ENCODE results near the gene IL13RA2.

IL13RA2 gene

DNA sequence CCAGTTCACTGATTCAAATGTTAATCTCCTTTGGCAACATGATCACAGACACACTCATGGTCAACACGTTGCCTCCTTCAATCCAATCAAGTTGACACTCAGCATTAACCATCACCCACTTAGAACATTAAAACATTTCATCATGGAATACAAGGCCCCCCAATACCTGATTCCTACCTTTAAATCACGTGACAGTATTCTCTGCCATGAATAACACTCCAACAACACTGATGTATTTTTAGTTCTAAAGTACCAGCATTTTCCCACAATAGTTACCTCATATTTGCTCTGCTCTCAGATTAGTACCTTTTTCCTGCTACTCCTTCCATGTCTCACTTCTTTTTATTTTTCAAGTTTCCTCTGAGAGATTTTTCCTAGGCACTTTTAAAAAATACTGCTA, 19.6 kb downstream of the IL13RA2 start:
- WGBS, 2 experiments (ENCODE audit: insufficient coverage in 2 of 2): 56 to 80% methylated on average over 1 to 2 of the region's 2 CpGs
- Histone ChIP-seq H3K9me3 (ENCODE audit: control insufficient read depth, low read length) (no peaks in the 10 kb centered on the region), H3K4me1 (ENCODE audit: control insufficient read depth, insufficient read depth, low read length, poor library complexity, severe bottlenecking) (no peaks in the 10 kb centered on the region), H3K27ac (ENCODE audit: low read depth, low read length, severe bottlenecking) (no peak overlapping the region), H3K36me3 (ENCODE audit: control insufficient read depth, insufficient read depth, low read length) (no peaks in the 10 kb centered on the region), H3K4me3 (ENCODE audit: extremely low read depth, insufficient read depth, low read length, poor library complexity, severe bottlenecking) (no peak overlapping the region)

GRCh38 chrX:114985967-114986592, 31.3 kb downstream of the IL13RA2 start:
- no peak overlapping the region for H3K27ac ChIP-seq (ENCODE audit: low read depth, low read length, severe bottlenecking)
- no peak overlapping the region for H3K4me3 ChIP-seq (ENCODE audit: extremely low read depth, insufficient read depth, low read length, poor library complexity, severe bottlenecking)
- WGBS, 2 experiments (ENCODE audit: insufficient coverage in 2 of 2): 100% methylated on average over 2 of the region's 5 CpGs; no CpG with 5 or more reads in 1 of the 2 experiments
- no peaks in the 10 kb centered on the region for H3K9me3 ChIP-seq (ENCODE audit: control insufficient read depth, low read length)
- no peaks in the 10 kb centered on the region for H3K36me3 ChIP-seq (ENCODE audit: control insufficient read depth, insufficient read depth, low read length)
- no peaks in the 10 kb centered on the region for H3K4me1 ChIP-seq (ENCODE audit: control insufficient read depth, insufficient read depth, low read length, poor library complexity, severe bottlenecking)

DNA sequence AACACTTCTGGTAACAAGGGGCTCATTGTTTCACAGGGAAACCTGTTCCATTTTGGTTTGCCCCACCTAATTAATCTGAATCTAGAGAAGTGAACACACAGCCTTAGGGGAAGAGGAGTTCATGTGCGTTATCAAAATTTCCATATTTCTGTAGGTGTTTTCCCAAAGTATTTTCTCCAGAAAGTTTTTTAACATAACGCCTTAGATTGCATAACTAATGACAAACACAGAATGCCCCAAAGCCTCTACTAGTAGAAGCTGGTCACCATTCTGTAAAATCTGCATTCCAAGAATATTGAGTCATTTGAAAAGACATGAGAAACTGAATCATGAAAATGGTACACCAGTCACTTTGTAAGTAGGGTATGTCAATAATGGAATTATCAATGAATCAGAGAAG, 41.1 kb downstream of the IL13RA2 start:
- no peak overlapping the region for H3K4me3 ChIP-seq (ENCODE audit: extremely low read depth, insufficient read depth, low read length, poor library complexity, severe bottlenecking)

GRCh38 chrX:114973013-114973412, 44.4 kb downstream of the IL13RA2 start:
- no peak overlapping the region for H3K4me3 ChIP-seq (ENCODE audit: extremely low read depth, insufficient read depth, low read length, poor library complexity, severe bottlenecking)
- no peaks in the 10 kb centered on the region for H3K4me1 ChIP-seq (ENCODE audit: control insufficient read depth, insufficient read depth, low read length, poor library complexity, severe bottlenecking)
- H3K9me3 ChIP-seq (ENCODE audit: control insufficient read depth, low read length): no peaks in the 10 kb centered on the region
- H3K36me3 ChIP-seq (ENCODE audit: control insufficient read depth, insufficient read depth, low read length): no peaks in the 10 kb centered on the region
- no peak overlapping the region for H3K27ac ChIP-seq (ENCODE audit: low read depth, low read length, severe bottlenecking)

More for the DNA sequence above, 41.1 kb downstream of the IL13RA2 start:
- H3K9me3 ChIP-seq (ENCODE audit: control insufficient read depth, low read length): no peaks in the 10 kb centered on the region
- no CpG with 5 or more reads among the region's 2 CpGs for WGBS, 2 experiments (ENCODE audit: insufficient coverage in 2 of 2)
- H3K4me1 ChIP-seq (ENCODE audit: control insufficient read depth, insufficient read depth, low read length, poor library complexity, severe bottlenecking): no peaks in the 10 kb centered on the region
- H3K36me3 ChIP-seq (ENCODE audit: control insufficient read depth, insufficient read depth, low read length): no peaks in the 10 kb centered on the region
- no peak overlapping the region for H3K27ac ChIP-seq (ENCODE audit: low read depth, low read length, severe bottlenecking)

- WGBS, 2 experiments (ENCODE audit: insufficient coverage in 2 of 2): 67 to 80% methylated on average over 1 of the region's 3 CpGs
- H3K27ac ChIP-seq (ENCODE audit: low read depth, low read length, severe bottlenecking): no peak overlapping the region
Measured at GRCh38 chrX:114970806-114971205, 46.6 kb downstream of the IL13RA2 start.

GRCh38 chrX:114964374-114964773, 53.0 kb downstream of the IL13RA2 start:
- H3K4me3 ChIP-seq (ENCODE audit: extremely low read depth, insufficient read depth, low read length, poor library complexity, severe bottlenecking): no peak overlapping the region
- no CpG with 5 or more reads among the region's 3 CpGs for WGBS, 2 experiments (ENCODE audit: insufficient coverage in 2 of 2)
- H3K27ac ChIP-seq (ENCODE audit: low read depth, low read length, severe bottlenecking): no peak overlapping the region
- H3K9me3 ChIP-seq (ENCODE audit: control insufficient read depth, low read length): no peaks in the 10 kb centered on the region
- no peaks in the 10 kb centered on the region for H3K36me3 ChIP-seq (ENCODE audit: control insufficient read depth, insufficient read depth, low read length)
- no peaks in the 10 kb centered on the region for H3K4me1 ChIP-seq (ENCODE audit: control insufficient read depth, insufficient read depth, low read length, poor library complexity, severe bottlenecking)

More at GRCh38 chrX:114970806-114971205, 46.6 kb downstream of the IL13RA2 start:
- Histone ChIP-seq H3K9me3 (ENCODE audit: control insufficient read depth, low read length) (no peaks in the 10 kb centered on the region), H3K36me3 (ENCODE audit: control insufficient read depth, insufficient read depth, low read length) (no peaks in the 10 kb centered on the region), H3K4me1 (ENCODE audit: control insufficient read depth, insufficient read depth, low read length, poor library complexity, severe bottlenecking) (no peaks in the 10 kb centered on the region), H3K4me3 (ENCODE audit: extremely low read depth, insufficient read depth, low read length, poor library complexity, severe bottlenecking) (no peak overlapping the region)

GRCh38 chrX:114962209-114962608, 55.2 kb downstream of the IL13RA2 start:
- H3K9me3 ChIP-seq (ENCODE audit: control insufficient read depth, low read length): no peaks in the 10 kb centered on the region
- no peaks in the 10 kb centered on the region for H3K36me3 ChIP-seq (ENCODE audit: control insufficient read depth, insufficient read depth, low read length)
- H3K4me1 ChIP-seq (ENCODE audit: control insufficient read depth, insufficient read depth, low read length, poor library complexity, severe bottlenecking): no peaks in the 10 kb centered on the region
- H3K4me3 ChIP-seq (ENCODE audit: extremely low read depth, insufficient read depth, low read length, poor library complexity, severe bottlenecking): no peak overlapping the region
- H3K27ac ChIP-seq (ENCODE audit: low read depth, low read length, severe bottlenecking): no peak overlapping the region

DNA sequence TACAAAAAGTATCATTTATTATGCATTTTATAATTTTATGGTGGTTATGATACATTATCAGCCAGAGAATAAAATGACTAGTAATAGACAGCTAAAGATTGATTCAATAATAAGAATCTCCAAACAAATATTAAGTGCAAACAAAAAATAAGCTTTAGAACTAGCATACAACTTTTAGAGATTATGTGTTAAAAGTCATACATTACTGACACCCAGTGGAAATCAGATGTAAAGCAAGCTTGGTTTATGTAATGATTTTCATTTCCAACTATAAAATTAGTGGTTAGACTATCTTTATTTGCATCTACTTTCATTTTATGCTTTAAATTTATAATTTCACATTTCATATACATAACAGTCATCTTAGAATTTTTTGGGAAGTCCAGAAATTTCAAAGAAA, 57.7 kb downstream of the IL13RA2 start:
- Histone ChIP-seq H3K36me3 (ENCODE audit: control insufficient read depth, insufficient read depth, low read length) (no peaks in the 10 kb centered on the region), H3K27ac (ENCODE audit: low read depth, low read length, severe bottlenecking) (no peak overlapping the region)

More for the DNA sequence above, 57.7 kb downstream of the IL13RA2 start:
- Histone ChIP-seq H3K9me3 (ENCODE audit: control insufficient read depth, low read length) (no peaks in the 10 kb centered on the region), H3K4me1 (ENCODE audit: control insufficient read depth, insufficient read depth, low read length, poor library complexity, severe bottlenecking) (no peaks in the 10 kb centered on the region), H3K4me3 (ENCODE audit: extremely low read depth, insufficient read depth, low read length, poor library complexity, severe bottlenecking) (no peak overlapping the region)

All from mesodermal cell (in vitro differentiated cells).